Astrocyte of the cerebellum (primary cell): ENCODE results near the gene ZSWIM4.

ENCODE experiments used
- DNase-seq: peaks from one replicate; pipeline ENCODE4 v3.0.0-alpha.2; 2011; ENCODE audit warnings: low read depth
- H3K4me3 ChIP-seq: 2 replicates; pipeline ENCODE4 v1.5.1; 2011; ENCODE audit warnings: mild to moderate bottlenecking, low read depth, low read length, moderate library complexity
- CTCF ChIP-seq: IDR thresholded peaks from 2 replicates; pipeline ENCODE4 v1.5.1; 2012; ENCODE audit warnings: low read length, low read depth, moderate library complexity, mild to moderate bottlenecking; ENCODE audit errors: missing control alignments
- in situ Hi-C: cut with HindIII; loops from 2 replicates; pipeline ENCODE4 v1.10.0; 2017; ENCODE audit warnings: low sequenced_read_pairs

ZSWIM4 gene

GRCh38 chr19:13826652-13827235 is 31.5 kb downstream of the ZSWIM4 start:
- DNase-seq: no peak
- in situ Hi-C loops: no loop called here
- TF ChIP-seq CTCF: no peak
- no peak overlapping the region for H3K4me3 ChIP-seq

- DNase-seq: no peak
- no peak for TF ChIP-seq CTCF
- in situ Hi-C loops: no loop called here
- H3K4me3 ChIP-seq: no peak overlapping the region
Measured at GRCh38 chr19:13827656-13828055, 32.4 kb downstream of the ZSWIM4 start.

GRCh38 chr19:13830114-13830740 is 35.0 kb downstream of the ZSWIM4 start:
- DNase-seq: no peak
- H3K4me3 ChIP-seq: no peak overlapping the region
- no peak for TF ChIP-seq CTCF
- in situ Hi-C loops: no loop called here

- H3K4me3 ChIP-seq: no peak overlapping the region
- no peak for TF ChIP-seq CTCF
- no peak for DNase-seq
- in situ Hi-C loops: no loop called here
Measured at GRCh38 chr19:13830741-13831536, 35.7 kb downstream of the ZSWIM4 start.

GRCh38 chr19:13831537-13832467 is 36.6 kb downstream of the ZSWIM4 start:
- in situ Hi-C loops: no loop called here
- TF ChIP-seq CTCF: no peak
- H3K4me3 ChIP-seq: no peak overlapping the region
- DNase-seq: no peak
